IgD-negative memory B cell (primary cell): ENCODE measurements around the gene NOVA1. TPM values are rescaled to one million over a fixed set of nuclear protein-coding genes. Genes with fewer than 3 reads are reported as not detected.

Experiments
- H3K27ac Mint-ChIP-seq, 3 donors: one replicate each; pipeline ENCODE4 v1.8.0; 2020 to 2022; ENCODE audit warnings: mild to moderate bottlenecking in 3 of 3, mixed read lengths in 3 of 3, moderate library complexity in 1 of 3
- H3K27me3 Mint-ChIP-seq: one replicate; pipeline ENCODE4 v1.8.0; 2021; ENCODE audit warnings: mixed read lengths
- H3K36me3 Mint-ChIP-seq: one replicate; pipeline ENCODE4 v1.8.0; 2020; ENCODE audit warnings: mild to moderate bottlenecking, mixed read lengths
- H3K4me1 Mint-ChIP-seq, 3 donors: one replicate each; pipeline ENCODE4 v1.8.0; 2020 to 2022; ENCODE audit warnings: mixed read lengths in 3 of 3, mild to moderate bottlenecking in 1 of 3
- H3K4me3 Mint-ChIP-seq, 4 donors: one replicate each; pipeline ENCODE4 v1.8.0; 2020 to 2022; ENCODE audit warnings: mild to moderate bottlenecking in 4 of 4, mixed read lengths in 4 of 4, moderate library complexity in 3 of 4
- H3K9me3 Mint-ChIP-seq, 3 donors: one replicate each; pipeline ENCODE4 v1.8.0; 2020 to 2021; ENCODE audit warnings: mixed read lengths in 3 of 3, mild to moderate bottlenecking in 1 of 3
- polyA plus RNA-seq: library from polyadenylated mRNA; unstranded; fragments of 300-500 nt; fragmentation: Illumina TruSeq; gene quantifications from one replicate; pipeline ENCODE4 v1.2.3, GENCODE V29; 2021

NOVA1 gene
- polyA plus RNA-seq, 1 donor from 2014 or later: not detected

GRCh38 chr14:26444822-26445221 is 153.0 kb downstream of the NOVA1 start:
- peaks cover 0 to 3% (median 0%) of the 10 kb centered on the region in 3 donors for H3K4me1 Mint-ChIP-seq
- no peak overlapping the region for H3K4me3 Mint-ChIP-seq
- H3K9me3 Mint-ChIP-seq: peaks cover 0 to 11% (median 3%) of the 10 kb centered on the region in 3 donors
- no peak overlapping the region for H3K27ac Mint-ChIP-seq
- H3K27me3 Mint-ChIP-seq: no peaks in the 10 kb centered on the region
- H3K36me3 Mint-ChIP-seq: no peaks in the 10 kb centered on the region

- H3K4me1 Mint-ChIP-seq: peaks cover 0 to 3% (median 0%) of the 10 kb centered on the region in 3 donors
- peaks cover 0 to 11% (median 3%) of the 10 kb centered on the region in 3 donors for H3K9me3 Mint-ChIP-seq
Measured at GRCh38 chr14:26443654-26444053, 154.2 kb downstream of the NOVA1 start.

DNA sequence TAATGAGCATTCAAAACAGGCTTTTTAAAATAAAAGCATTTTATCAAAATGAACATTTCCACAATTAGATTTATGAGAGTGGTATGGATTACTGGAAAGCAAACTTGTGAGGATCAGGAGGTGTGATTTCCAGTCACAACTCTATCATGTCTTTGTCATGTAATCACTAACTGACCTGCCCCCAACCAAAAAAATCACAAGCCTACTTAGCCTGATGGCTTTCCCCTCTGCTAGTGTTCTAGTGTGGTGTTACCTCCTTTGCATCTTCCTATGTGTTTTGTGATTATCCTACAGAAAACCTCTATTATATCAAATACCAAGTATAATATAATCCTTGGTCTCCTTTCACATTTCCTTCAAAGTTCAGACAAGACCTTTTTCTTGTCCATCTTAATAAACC is 168.6 kb downstream of the NOVA1 start:
- H3K4me1 Mint-ChIP-seq: no peaks in the 10 kb centered on the region
- H3K27ac Mint-ChIP-seq: no peak overlapping the region
- no peak overlapping the region for H3K4me3 Mint-ChIP-seq
- no peaks in the 10 kb centered on the region for H3K27me3 Mint-ChIP-seq
- peaks cover 0 to 10% (median 0%) of the 10 kb centered on the region in 3 donors for H3K9me3 Mint-ChIP-seq
- no peaks in the 10 kb centered on the region for H3K36me3 Mint-ChIP-seq

More at GRCh38 chr14:26443654-26444053, 154.2 kb downstream of the NOVA1 start:
- Mint-ChIP-seq H3K27ac (no peak overlapping the region), H3K4me3 (no peak overlapping the region), H3K36me3 (no peaks in the 10 kb centered on the region), H3K27me3 (no peaks in the 10 kb centered on the region)

- no peaks in the 10 kb centered on the region for H3K27me3 Mint-ChIP-seq
- H3K27ac Mint-ChIP-seq: no peak overlapping the region
- peaks cover 0 to 19% (median 0%) of the 10 kb centered on the region in 3 donors for H3K9me3 Mint-ChIP-seq
- no peak overlapping the region for H3K4me3 Mint-ChIP-seq
- H3K36me3 Mint-ChIP-seq: no peaks in the 10 kb centered on the region
- H3K4me1 Mint-ChIP-seq: no peaks in the 10 kb centered on the region
Measured at GRCh38 chr14:26427097-26427496, 170.7 kb downstream of the NOVA1 start.

DNA sequence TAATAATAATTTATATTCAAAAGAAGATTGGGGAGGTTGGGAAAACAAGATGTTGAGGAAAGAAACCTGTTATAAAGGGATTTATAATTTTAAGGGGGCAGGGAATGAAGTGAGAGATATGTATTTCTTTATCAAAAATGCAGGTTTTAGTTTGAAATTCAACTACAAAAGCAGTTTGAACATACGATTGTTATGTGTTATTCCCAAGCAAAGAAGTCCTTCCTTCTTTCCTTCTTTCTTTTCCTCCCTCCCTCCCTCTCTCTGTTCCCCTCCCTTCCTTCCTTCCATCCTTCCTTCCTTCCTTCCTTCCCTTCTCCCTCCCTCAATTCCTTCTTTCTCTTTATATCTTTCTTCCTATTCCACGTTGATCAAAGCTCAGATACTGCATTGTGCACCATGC is 173.3 kb downstream of the NOVA1 start:
- H3K4me3 Mint-ChIP-seq: no peak overlapping the region
- H3K9me3 Mint-ChIP-seq: peaks cover 0 to 19% (median 0%) of the 10 kb centered on the region in 3 donors
- no peaks in the 10 kb centered on the region for H3K27me3 Mint-ChIP-seq
- H3K4me1 Mint-ChIP-seq: no peaks in the 10 kb centered on the region
- H3K27ac Mint-ChIP-seq: no peak overlapping the region
- no peaks in the 10 kb centered on the region for H3K36me3 Mint-ChIP-seq

- Mint-ChIP-seq H3K36me3 (no peaks in the 10 kb centered on the region), H3K27ac (no peak overlapping the region), H3K4me1 (no peaks in the 10 kb centered on the region), H3K27me3 (no peaks in the 10 kb centered on the region), H3K4me3 (no peak overlapping the region), H3K9me3 (peaks cover 0 to 18% (median 4%) of the 10 kb centered on the region in 3 donors)
Measured at GRCh38 chr14:26415618-26416123, 182.2 kb downstream of the NOVA1 start.

- Mint-ChIP-seq H3K27ac (no peak overlapping the region), H3K36me3 (no peaks in the 10 kb centered on the region), H3K9me3 (peaks cover 0 to 18% (median 4%) of the 10 kb centered on the region in 3 donors), H3K27me3 (no peaks in the 10 kb centered on the region), H3K4me3 (no peak overlapping the region), H3K4me1 (no peaks in the 10 kb centered on the region)
Measured at GRCh38 chr14:26414926-26415325, 182.9 kb downstream of the NOVA1 start.

DNA sequence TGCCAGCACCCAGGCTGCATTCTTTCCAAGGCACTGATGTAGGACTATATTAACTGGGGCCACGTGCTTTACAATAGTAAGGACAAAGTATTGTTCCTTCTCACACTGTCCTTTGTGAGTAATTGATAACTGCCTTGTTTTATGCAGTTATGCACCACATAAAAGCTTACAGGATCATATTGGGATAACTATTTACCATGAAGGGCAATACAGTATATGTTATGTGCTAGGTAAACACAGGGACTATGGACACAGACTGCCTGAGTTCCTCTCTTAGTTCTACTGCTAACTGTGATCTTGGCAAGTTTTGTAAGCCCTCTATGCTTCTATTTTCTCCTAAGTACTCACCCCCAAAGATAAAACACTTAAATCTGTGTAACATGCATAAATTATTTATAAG is 183.7 kb downstream of the NOVA1 start:
- Mint-ChIP-seq H3K27me3 (no peaks in the 10 kb centered on the region), H3K4me1 (no peaks in the 10 kb centered on the region), H3K9me3 (peaks cover 0 to 18% (median 4%) of the 10 kb centered on the region in 3 donors), H3K4me3 (no peak overlapping the region), H3K27ac (no peak overlapping the region), H3K36me3 (no peaks in the 10 kb centered on the region)

DNA sequence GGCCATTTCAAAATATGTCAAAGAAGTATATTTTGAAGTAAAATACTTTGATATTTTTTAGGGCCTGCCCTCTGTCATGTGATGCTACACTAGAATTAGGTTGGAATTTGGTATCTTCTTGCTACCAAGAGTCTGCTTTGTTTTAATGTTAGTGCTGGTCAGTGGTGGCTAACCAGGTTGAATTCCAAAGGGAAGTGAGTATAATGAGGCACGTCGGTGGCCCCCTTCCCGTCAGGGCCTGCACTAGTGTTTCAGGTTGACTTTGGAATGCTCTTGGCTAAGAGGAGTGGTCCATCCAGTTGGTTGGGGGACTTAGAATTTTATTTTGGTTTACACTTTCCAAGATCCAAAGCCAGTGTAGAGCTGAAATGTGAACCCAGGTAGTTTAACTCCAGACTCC is 185.4 kb downstream of the NOVA1 start:
- Mint-ChIP-seq H3K36me3 (no peaks in the 10 kb centered on the region), H3K4me1 (no peaks in the 10 kb centered on the region), H3K27me3 (no peaks in the 10 kb centered on the region), H3K4me3 (no peak overlapping the region), H3K27ac (no peak overlapping the region), H3K9me3 (peaks cover 2 to 14% (median 4%) of the 10 kb centered on the region in 3 donors)

GRCh38 chr14:26410189-26410685 is 187.6 kb downstream of the NOVA1 start:
- H3K4me1 Mint-ChIP-seq: no peaks in the 10 kb centered on the region
- H3K4me3 Mint-ChIP-seq: no peak overlapping the region
- H3K27me3 Mint-ChIP-seq: no peaks in the 10 kb centered on the region
- no peak overlapping the region for H3K27ac Mint-ChIP-seq
- H3K36me3 Mint-ChIP-seq: no peaks in the 10 kb centered on the region
- H3K9me3 Mint-ChIP-seq: peaks cover 2 to 11% (median 4%) of the 10 kb centered on the region in 3 donors

GRCh38 chr14:26404927-26405326 is 192.9 kb downstream of the NOVA1 start:
- no peaks in the 10 kb centered on the region for H3K27me3 Mint-ChIP-seq
- no peak overlapping the region for H3K4me3 Mint-ChIP-seq
- no peaks in the 10 kb centered on the region for H3K4me1 Mint-ChIP-seq
- no peaks in the 10 kb centered on the region for H3K36me3 Mint-ChIP-seq
- H3K27ac Mint-ChIP-seq: no peak overlapping the region
- H3K9me3 Mint-ChIP-seq: peaks cover 3 to 11% (median 4%) of the 10 kb centered on the region in 3 donors

- Mint-ChIP-seq H3K4me1 (no peaks in the 10 kb centered on the region), H3K27me3 (no peaks in the 10 kb centered on the region), H3K4me3 (no peak overlapping the region), H3K36me3 (no peaks in the 10 kb centered on the region), H3K27ac (no peak overlapping the region), H3K9me3 (peaks cover 3 to 11% (median 4%) of the 10 kb centered on the region in 3 donors)
Measured at GRCh38 chr14:26403760-26404159, 194.1 kb downstream of the NOVA1 start.

DNA sequence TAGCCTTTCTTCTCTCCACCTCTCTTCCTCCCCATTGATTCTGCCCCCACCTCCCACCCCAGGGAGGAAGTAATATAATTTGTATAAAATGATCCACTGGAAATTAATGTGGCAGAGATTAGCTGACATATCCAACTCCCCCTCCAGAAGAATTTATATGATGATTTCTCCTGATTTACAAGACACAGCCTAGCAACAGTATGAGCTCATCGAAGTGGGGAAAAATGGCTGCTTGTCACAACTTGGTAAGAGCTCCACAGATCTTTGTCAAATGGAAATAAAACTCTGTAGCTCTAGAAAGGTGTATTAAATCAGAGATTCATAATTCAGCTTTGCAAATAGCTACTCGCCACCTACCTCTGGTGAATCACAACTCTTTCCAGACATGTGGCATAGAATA is 195.7 kb downstream of the NOVA1 start:
- H3K36me3 Mint-ChIP-seq: no peaks in the 10 kb centered on the region
- no peaks in the 10 kb centered on the region for H3K27me3 Mint-ChIP-seq
- H3K4me3 Mint-ChIP-seq: no peak overlapping the region
- peaks cover 3 to 8% (median 4%) of the 10 kb centered on the region in 3 donors for H3K9me3 Mint-ChIP-seq
- H3K27ac Mint-ChIP-seq: no peak overlapping the region
- no peaks in the 10 kb centered on the region for H3K4me1 Mint-ChIP-seq

- Mint-ChIP-seq H3K27ac (no peak overlapping the region), H3K36me3 (no peaks in the 10 kb centered on the region), H3K4me3 (no peak overlapping the region), H3K27me3 (no peaks in the 10 kb centered on the region), H3K4me1 (no peaks in the 10 kb centered on the region), H3K9me3 (peaks cover 1 to 8% (median 3%) of the 10 kb centered on the region in 3 donors)
Measured at GRCh38 chr14:26401179-26401968, 196.5 kb downstream of the NOVA1 start.

- H3K27me3 Mint-ChIP-seq: no peaks in the 10 kb centered on the region
- H3K4me3 Mint-ChIP-seq: no peak overlapping the region
- H3K27ac Mint-ChIP-seq: no peak overlapping the region
- H3K4me1 Mint-ChIP-seq: no peaks in the 10 kb centered on the region
- no peaks in the 10 kb centered on the region for H3K36me3 Mint-ChIP-seq
- H3K9me3 Mint-ChIP-seq: peaks cover 0 to 8% (median 3%) of the 10 kb centered on the region in 3 donors
Measured at GRCh38 chr14:26400373-26400772, 197.5 kb downstream of the NOVA1 start.

DNA sequence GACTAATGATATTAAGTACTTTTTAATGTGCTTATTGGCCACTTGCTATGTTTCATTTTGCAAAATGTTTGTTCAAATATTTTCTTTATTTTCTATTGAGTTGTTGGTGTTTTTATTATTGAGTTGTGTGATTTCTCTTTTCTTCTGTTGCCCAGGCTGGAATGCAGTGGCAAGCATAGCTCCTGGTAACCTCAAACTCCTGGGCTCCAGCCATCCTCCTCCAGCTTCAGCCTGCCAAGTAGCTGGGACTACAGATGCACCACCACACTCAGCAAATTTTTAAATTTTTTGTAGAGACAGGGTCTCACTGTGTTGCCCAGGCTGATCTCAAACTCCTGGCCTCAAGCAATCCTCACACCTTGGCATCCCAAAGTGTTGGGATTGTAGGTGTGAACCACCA is 199.2 kb downstream of the NOVA1 start:
- Mint-ChIP-seq H3K27me3 (no peaks in the 10 kb centered on the region), H3K27ac (no peak overlapping the region), H3K9me3 (peaks cover 2 to 4% (median 3%) of the 10 kb centered on the region in 3 donors), H3K4me3 (no peak overlapping the region), H3K4me1 (no peaks in the 10 kb centered on the region), H3K36me3 (no peaks in the 10 kb centered on the region)
